Measurements from ENCODE around the gene RETSAT.
A peak's percentile ranks its signal among the peaks of the same experiment; 100 is the strongest.
"Not testable (repeated sequence)": the region's sequence is repeated elsewhere in the genome, so short reads cannot be mapped to it uniquely, and the experiment has no call there.

Gene RETSAT

DNA sequence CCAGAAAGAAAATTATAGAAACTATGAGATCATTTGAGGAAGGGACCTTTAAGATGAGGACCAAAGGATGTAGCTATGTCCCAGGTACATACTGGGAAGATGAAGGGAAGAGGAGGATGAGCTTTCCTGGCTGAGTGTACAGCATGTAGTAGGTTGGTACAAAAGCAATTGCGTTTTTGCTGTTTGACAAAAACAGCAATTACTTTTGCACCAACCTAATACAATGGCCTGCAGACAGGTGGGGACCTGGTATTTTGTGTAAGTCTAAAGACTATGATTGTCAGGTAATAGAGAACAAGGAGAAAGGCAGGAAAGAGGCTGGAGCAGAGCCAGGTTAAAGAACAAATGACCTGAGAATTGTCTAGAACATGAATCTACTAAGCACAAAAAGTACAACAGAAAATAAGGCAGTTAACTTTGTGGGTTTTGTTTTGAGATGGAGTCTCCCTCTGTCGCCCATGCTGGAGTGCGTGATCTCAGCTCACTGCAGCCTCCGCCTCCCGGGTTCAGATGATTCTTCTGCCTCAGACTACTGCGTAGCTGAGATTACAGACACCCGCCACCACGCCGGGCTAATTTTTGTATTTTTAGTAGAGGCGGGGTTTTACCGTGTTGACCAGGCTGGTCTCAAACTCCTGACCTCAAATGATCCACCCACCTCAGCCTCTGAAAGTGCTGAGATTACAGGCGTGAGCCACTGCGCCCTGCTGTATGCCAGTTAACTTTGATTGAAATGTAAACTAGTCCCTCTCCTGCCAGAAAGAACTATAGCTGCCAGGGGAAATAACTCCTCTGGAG lies 23.3 kb downstream of the RETSAT start:
- DNase-seq (ENCODE audit: low read depth) = peak; percentile 63
- peak overlapping the region; percentile 17; the same call in 1 of the 2 replicates for H3K4me3 ChIP-seq (ENCODE audit: low read depth, low read length)
- TF ChIP-seq, protein P1, sequence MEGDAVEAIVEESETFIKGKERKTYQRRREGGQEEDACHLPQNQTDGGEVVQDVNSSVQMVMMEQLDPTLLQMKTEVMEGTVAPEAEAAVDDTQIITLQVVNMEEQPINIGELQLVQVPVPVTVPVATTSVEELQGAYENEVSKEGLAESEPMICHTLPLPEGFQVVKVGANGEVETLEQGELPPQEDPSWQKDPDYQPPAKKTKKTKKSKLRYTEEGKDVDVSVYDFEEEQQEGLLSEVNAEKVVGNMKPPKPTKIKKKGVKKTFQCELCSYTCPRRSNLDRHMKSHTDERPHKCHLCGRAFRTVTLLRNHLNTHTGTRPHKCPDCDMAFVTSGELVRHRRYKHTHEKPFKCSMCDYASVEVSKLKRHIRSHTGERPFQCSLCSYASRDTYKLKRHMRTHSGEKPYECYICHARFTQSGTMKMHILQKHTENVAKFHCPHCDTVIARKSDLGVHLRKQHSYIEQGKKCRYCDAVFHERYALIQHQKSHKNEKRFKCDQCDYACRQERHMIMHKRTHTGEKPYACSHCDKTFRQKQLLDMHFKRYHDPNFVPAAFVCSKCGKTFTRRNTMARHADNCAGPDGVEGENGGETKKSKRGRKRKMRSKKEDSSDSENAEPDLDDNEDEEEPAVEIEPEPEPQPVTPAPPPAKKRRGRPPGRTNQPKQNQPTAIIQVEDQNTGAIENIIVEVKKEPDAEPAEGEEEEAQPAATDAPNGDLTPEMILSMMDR (IDR thresholded peaks at IDR 0.05; ENCODE audit: insufficient read depth, low read depth, low read length, missing control alignments) = no peak

DNA sequence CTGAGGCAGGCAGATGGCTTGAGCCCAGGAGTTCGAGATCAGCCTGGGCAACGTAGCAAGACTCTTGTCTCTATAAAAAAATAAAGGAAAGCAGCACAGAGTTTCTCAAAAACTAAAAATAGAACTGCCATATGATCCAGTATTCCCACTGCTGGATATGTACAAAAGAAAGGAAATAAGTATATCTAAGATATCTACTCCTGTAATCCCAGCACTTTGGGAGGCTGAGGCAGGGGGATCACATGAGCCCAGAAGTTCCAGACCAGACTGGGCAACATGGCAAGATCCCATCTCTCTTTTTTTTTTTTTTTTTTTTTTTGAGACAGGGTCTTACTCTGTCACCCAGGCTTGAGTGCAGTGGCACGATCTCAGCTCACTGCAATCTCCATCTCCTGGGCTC lies 24.6 kb downstream of the RETSAT start:
- not testable (repeated sequence) for DNase-seq (ENCODE audit: low read depth); H3K4me3 ChIP-seq (ENCODE audit: low read depth, low read length)

DNA sequence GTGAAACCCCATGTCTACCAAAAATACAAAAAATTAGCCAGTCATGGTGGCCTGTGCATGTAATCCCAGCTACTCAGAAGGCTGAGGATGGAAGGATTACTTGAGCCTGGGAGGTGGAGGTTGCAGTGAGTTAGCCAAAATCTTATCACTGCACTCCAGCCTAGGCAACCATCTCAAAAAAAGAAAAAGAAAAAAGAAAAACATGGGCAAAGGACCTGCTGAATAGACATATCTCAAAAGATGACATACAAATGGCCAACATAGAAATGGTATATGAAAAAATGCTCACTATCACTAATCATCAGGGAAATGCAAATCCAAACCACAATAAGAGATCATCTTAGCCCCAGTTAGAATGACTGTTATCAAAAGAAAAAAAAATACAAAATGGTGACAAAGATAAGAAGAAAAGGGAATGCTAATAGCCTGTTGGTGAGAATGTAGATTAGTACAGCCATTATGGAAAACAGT lies 25.1 kb downstream of the RETSAT start:
- no peak for DNase-seq (ENCODE audit: low read depth)
- H3K4me3 ChIP-seq (ENCODE audit: low read depth, low read length) = no peak overlapping the region
- TF ChIP-seq, protein P1 (IDR thresholded peaks at IDR 0.05; ENCODE audit: insufficient read depth, low read depth, low read length, missing control alignments) = no peak

DNA sequence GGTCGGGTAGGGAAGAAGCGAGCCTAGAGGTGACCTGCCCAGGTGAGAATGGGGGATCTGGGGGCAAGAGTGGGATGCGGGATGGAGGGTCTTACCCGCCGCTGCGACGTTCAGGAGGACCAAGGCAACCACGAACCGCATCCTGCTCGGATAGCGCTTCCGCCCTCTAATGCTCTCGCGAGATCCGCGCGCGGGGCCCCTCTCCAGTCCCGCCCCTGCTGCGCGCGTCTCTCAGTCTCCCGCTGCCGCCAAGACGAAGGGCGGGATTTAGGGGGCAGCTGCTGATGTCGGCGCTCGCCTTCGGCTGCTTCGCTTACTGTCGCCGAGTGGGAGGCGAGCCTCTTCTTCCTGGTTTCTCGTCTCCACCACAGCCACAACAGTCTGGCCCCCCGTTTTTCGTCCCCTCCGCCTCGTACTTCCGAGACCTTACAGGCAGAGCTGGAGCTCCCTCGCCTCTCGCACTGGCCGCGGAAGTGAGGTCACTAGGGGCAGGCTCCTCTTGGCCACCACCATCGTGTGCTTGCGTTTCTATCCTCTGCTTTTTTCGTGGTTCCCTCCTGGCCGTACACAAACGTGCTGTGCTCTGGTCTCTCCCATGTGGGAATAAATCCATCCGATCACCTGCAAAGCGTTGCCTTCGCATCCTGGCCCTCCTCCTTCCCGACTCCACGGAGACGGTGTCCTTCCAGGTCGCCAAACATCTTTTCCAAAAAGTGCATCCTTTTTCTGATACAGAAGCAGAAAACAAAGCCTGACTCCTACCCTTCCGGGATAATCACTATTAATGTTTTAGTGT lies 26.3 kb downstream of the RETSAT start, which contains the start of gene TGOLN2:
TSS of gene TGOLN2 (minus strand) at position 168 of the 796 bp plus-strand sequence. CDS start at position 141, 27 bp downstream.
- peak; percentile 96 for DNase-seq (ENCODE audit: low read depth)
- peak within 1 kb of the TSS; percentile 60 for H3K4me3 ChIP-seq (ENCODE audit: low read depth, low read length)
- TF ChIP-seq, protein P1 (IDR thresholded peaks at IDR 0.05; ENCODE audit: insufficient read depth, low read depth, low read length, missing control alignments) = no peak

DNA sequence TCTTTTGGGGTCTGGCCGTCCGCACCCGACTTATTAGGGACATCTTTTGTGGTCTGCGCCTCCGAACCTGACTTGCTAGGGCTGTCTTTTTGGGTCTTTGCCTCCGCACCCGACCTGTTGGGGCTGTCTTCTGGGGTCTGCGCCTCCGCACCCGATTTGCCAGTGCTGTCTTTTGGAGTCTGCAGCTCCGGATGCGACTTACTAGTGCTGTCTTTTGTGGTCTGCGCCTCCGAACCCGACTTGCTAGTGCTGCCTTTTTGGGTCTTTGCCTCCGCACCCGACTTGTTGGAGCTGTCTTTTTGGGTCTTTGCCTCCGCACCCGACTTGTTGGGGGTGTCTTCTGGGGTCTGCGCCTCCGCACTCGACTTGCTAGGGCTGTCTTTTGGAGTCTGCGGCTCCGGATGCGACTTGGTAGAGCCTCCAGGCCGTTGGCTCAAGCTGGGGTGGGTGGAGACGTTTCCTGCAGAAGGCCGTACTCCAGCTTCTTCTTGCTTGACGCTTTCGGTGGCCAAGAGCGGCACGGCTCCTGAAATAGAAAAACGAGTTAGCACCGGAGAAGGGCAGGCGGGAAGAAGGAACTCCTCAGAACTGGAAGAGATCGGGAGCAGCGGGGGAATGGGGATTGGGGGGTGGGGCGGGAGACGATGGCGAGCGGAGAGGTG lies 27.0 kb downstream of the RETSAT start:
- peak; percentile 80 for DNase-seq (ENCODE audit: low read depth)
- TF ChIP-seq, protein P1 (IDR thresholded peaks at IDR 0.05; ENCODE audit: insufficient read depth, low read depth, low read length, missing control alignments) = no peak

DNA sequence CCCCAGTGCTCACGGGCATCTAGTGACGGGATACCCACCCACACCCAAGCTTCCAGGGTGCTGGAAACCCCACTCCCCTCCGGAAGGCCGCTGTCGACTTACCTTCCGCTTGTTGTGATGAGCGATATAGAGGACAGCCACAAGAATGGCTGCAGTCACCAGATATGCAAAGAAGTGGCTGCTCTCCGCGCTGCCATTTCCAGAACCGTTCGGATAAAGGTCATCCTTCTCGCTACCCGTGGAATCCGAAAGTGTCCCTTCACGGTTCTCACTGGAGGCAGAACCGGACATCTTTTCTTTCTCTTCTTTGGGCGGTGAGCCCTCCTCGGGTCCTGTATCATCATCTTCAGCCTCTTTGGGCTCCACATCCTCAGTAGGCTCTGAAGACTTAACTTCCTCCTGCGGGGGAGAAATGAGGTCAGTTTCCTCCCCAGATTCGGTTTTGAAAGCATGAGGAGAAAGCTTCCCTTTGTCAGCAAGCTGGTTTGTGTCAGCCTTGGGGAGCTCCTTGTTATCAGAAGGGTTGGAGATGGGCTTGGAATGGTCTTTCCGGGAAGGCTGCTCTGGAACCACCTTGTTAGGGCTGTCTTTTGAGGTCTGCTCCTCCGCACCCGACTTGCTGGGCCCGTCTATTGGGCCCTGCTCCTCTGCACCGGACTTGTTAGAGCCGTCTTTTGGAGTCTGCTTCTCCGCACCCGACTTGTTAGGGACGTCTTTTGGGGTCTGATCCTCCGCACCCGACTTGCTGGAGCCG lies 27.7 kb downstream of the RETSAT start:
- peak; percentile 75 for DNase-seq (ENCODE audit: low read depth)
- H3K4me3 ChIP-seq (ENCODE audit: low read depth, low read length) = peak overlapping the region; percentile 60
- TF ChIP-seq, protein P1 (IDR thresholded peaks at IDR 0.05; ENCODE audit: insufficient read depth, low read depth, low read length, missing control alignments) = no peak

More for the DNA sequence above, 27.0 kb downstream of the RETSAT start:
- H3K4me3 ChIP-seq (ENCODE audit: low read depth, low read length) = peak overlapping the region; percentile 60

Measured in GM12865 (cell line).